ENCODE results near the gene ZG16.

DNA sequence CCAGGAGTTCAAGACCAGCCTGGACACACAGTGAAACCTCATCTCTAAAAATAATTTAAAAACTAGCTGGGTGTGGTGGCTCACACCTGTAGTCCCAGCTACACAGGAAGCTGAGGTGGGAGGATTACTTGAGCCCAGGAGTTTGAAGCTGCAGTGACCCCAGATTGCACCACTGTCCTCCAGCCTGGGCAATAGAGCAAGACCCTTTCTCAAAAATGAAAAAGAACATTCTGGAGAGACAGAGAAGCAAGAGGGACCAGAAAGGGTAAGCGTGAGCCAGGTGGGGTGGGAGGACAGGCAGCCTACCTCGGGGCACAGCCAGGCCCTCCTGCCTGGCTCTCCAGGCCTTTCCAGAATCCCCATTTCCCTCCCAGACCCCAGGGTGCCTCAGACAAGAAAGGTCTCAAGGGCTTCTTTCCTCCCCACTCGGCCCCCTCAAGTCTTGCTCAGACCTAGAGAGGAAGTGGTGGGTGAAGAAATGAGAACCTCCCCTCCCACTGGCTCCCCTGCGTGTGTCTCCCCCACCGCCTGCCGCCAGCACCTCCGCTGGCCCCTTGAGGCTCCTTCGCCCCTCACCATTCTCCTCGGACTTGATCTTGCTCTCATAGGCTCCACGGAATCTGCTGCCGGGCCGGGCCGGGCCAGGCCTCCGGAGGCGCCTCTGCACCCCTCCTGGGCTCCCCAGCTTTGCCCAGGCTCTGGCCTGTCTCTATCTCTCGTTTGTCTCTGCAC, 32.8 kb upstream of the ZG16 start:
- TF ChIP-seq POLR2A (IDR thresholded peaks at IDR 0.05; ENCODE audit: low read depth, low read length) (no peak), POLR2AphosphoS5 (IDR thresholded peaks at IDR 0.05; ENCODE audit: low read depth, low read length) (no peak), TAF1 (IDR thresholded peaks at IDR 0.05; ENCODE audit: low read depth, low read length) (no peak), SPI1 (IDR thresholded peaks at IDR 0.05; ENCODE audit: low read depth, low read length) (peak; percentile 88), PAX5 (IDR thresholded peaks at IDR 0.05; ENCODE audit: insufficient read depth, low read length, severe bottlenecking) (no peak)

Measured in GM12891 (cell line).